Stomach (tissue), 9 donors: Measurements from ENCODE around the gene CST11. TPM values are rescaled to one million over a fixed set of nuclear protein-coding genes. Genes with fewer than 3 reads are reported as not detected.

ENCODE experiments used
- DNase-seq, 2 donors: peaks; one replicate each; pipeline versions ENCODE4 v3.0.0 to v3.0.0-alpha.2; 2013 to 2019
- H3K27ac ChIP-seq, 5 donors: fragments of 200-600 bp in 4 of 5; sonication (generic) in 4 of 5; one replicate each; pipeline ENCODE4 v1.5.1; 2013 to 2019; ENCODE audit warnings: mild to moderate bottlenecking in 1 of 5, moderate library complexity in 1 of 5
- H3K27me3 ChIP-seq, 3 donors: fragments of 200-600 bp; sonication (generic); one replicate each; pipeline ENCODE4 v1.5.1; 2017 to 2019; ENCODE audit warnings: mixed run types in 1 of 3
- H3K36me3 ChIP-seq, 4 donors: fragments of 200-600 bp; sonication (generic); 1 replicate in 3 of 4; 2 replicates in 1 of 4; pipeline ENCODE4 v1.5.1; 2016 to 2019
- H3K4me1 ChIP-seq, 4 donors: fragments of 200-600 bp; sonication (generic); one replicate each; pipeline ENCODE4 v1.5.1; 2016 to 2019
- H3K4me3 ChIP-seq, 4 donors: fragments of 200-600 bp; sonication (generic) in 3 of 4; one replicate each; pipeline ENCODE4 v1.5.1; 2016 to 2019; ENCODE audit warnings: mild to moderate bottlenecking in 1 of 4
- H3K9me3 ChIP-seq, 4 donors: fragments of 200-600 bp; sonication (generic); one replicate each; pipeline ENCODE4 v1.5.1; 2016 to 2019
- EP300 ChIP-seq: sonication (generic); formaldehyde crosslinking; IDR thresholded peaks from one replicate; pipeline ENCODE4 v1.6.1; 2017; ENCODE audit warnings: antibody characterized with exemption
- POLR2A ChIP-seq, 4 donors: fragments of 450-650 bp; IDR thresholded peaks; one replicate each; pipeline ENCODE4 v1.6.1; 2016; ENCODE audit warnings: antibody characterized with exemption in 4 of 4, control low read depth in 2 of 4, mild to moderate bottlenecking in 1 of 4, moderate library complexity in 1 of 4
- POLR2AphosphoS5 ChIP-seq, 3 donors: sonication (generic); formaldehyde crosslinking; IDR thresholded peaks; one replicate each; pipeline ENCODE4 v1.6.1; 2016; ENCODE audit warnings: antibody characterized with exemption in 3 of 3
- WGBS, 5 donors: extraction: QIAGEN DNeasy Blood & Tissue Kit in 3 of 5; methylation state at CpG; one replicate each; pipeline versions ENCODE4 v1.1.5 to v1.1.7; 2013 to 2018; 5-methylcytosine and 5-hydroxymethylcytosine counted together
- intact Hi-C: fragments of 100-400 bp; cut with DNase I; formaldehyde crosslinking; loops from one replicate; pipeline ENCODE4 v1.15.1; 2023; ENCODE audit warnings: low total_unique reads
- polyA plus RNA-seq, 3 donors: library from polyadenylated mRNA; stranded (reverse); fragments of 200-250 nt; gene quantifications; one replicate each; pipeline ENCODE4 v1.2.3, GENCODE V29; 2013
- total RNA-seq, 5 donors: library from RNA; depleted of rRNA; stranded (reverse); fragments of >200 nt; gene quantifications; one replicate each; pipeline versions ENCODE4 v1.1.0 to v1.2.3, GENCODE V29; 2014 to 2016
- TF ChIP-seq, protein P1 (sequence below), 7 experiments: fragments of 450-650 bp in 4 of 7; fragments of 200-600 bp in 3 of 7; sonication (generic) in 3 of 7; IDR thresholded peaks; one replicate each; pipeline ENCODE4 v1.5.1; 2016 to 2019; ENCODE audit warnings: antibody characterized with exemption in 7 of 7, control low read depth in 2 of 7, mild to moderate bottlenecking in 1 of 7
- donor health status: healthy with polysubstance abuse.
- donor health status: Bipolar disorder and iron deficiency.
- donor health status: healthy.

CST11 gene
- total and polyA plus RNA-seq, 8 donors = not detected

DNA sequence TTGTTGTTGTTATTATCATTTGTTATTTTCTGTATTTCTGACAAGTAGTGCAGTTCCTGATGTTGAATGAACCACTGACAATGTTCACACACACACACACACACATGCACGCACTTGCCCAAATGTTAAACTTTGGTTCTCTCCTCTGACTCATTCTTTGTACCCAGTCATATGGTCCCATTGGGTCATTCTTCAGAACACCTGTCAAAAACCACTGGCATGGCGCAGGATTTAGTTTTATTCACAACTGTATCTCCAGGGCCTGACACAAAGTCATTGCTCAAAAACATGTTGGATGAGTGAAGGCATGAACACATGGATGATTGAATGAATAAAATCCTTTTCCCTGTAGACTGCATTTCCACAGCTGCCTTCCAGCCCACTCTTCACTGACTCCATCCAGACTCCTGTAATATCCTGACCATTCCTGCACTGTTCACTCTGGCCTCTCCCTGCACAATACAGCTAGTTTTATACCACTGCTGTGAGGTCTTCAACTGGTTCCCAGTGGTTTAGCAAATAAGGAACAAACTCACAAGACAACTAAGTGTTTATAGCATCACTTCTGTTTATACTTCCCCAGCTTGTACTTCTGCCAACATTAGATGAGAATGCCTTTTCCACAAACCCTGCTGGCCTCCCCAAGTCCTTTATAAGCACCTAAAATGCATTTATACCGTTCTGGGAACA is 6.9 kb upstream of the CST11 start:
- intact Hi-C loops = no loop called here
- Histone ChIP-seq H3K9me3 (peaks cover 0 to 1% (median 0%) of the 10 kb centered on the region in 4 donors), H3K27me3 (peaks cover 0 to 2% (median 0%) of the 10 kb centered on the region in 3 donors), H3K4me1 (peaks cover 0 to 6% (median 0%) of the 10 kb centered on the region in 4 donors), H3K36me3 (no peaks in the 10 kb centered on the region), H3K4me3 (no peak overlapping the region), H3K27ac (no peak overlapping the region)
- DNase-seq = no peak
- WGBS, 5 donors = 51 to 81% (median 75%) methylated on average over 3 of the region's 3 CpGs
- no peak for TF ChIP-seq POLR2AphosphoS5 (IDR thresholded peaks at IDR 0.05)
- no peak for TF ChIP-seq POLR2A (IDR thresholded peaks at IDR 0.05)
- TF ChIP-seq EP300 = no peak
- TF ChIP-seq, protein P1, sequence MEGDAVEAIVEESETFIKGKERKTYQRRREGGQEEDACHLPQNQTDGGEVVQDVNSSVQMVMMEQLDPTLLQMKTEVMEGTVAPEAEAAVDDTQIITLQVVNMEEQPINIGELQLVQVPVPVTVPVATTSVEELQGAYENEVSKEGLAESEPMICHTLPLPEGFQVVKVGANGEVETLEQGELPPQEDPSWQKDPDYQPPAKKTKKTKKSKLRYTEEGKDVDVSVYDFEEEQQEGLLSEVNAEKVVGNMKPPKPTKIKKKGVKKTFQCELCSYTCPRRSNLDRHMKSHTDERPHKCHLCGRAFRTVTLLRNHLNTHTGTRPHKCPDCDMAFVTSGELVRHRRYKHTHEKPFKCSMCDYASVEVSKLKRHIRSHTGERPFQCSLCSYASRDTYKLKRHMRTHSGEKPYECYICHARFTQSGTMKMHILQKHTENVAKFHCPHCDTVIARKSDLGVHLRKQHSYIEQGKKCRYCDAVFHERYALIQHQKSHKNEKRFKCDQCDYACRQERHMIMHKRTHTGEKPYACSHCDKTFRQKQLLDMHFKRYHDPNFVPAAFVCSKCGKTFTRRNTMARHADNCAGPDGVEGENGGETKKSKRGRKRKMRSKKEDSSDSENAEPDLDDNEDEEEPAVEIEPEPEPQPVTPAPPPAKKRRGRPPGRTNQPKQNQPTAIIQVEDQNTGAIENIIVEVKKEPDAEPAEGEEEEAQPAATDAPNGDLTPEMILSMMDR (IDR thresholded peaks at IDR 0.05) = no peak

DNA sequence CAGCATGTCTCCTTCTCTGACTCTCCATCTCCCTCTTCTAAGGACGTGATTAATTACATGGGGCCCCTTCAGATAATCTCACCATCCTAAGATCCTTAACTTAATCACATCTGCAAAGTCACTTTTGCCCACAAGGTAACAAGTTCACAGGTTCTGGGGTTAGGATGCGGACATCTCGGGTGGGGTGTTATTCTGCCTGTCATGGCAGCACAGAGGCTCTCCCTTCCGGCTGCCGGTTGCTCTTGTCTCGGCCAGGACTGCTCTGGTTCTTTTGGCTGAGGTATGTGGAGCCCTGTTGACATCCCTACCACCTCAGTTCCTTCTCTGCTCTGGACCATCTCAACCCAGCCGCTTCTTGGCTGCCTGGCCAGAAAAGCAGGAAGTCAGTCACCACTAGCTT is 4.2 kb upstream of the CST11 start:
- WGBS, 5 donors = 83 to 90% (median 87%) methylated on average over 4 to 7 of the region's 7 CpGs
- no peak for TF ChIP-seq POLR2AphosphoS5 (IDR thresholded peaks at IDR 0.05)
- TF ChIP-seq, protein P1 (IDR thresholded peaks at IDR 0.05) = no peak
- no peak for TF ChIP-seq POLR2A (IDR thresholded peaks at IDR 0.05)
- no peak for TF ChIP-seq EP300
- DNase-seq = no peak
- Histone ChIP-seq H3K4me1 (peaks cover 0 to 6% (median 0%) of the 10 kb centered on the region in 4 donors), H3K4me3 (no peak overlapping the region), H3K9me3 (no peaks in the 10 kb centered on the region), H3K27me3 (peaks cover 0 to 21% (median 0%) of the 10 kb centered on the region in 3 donors), H3K27ac (no peak overlapping the region), H3K36me3 (no peaks in the 10 kb centered on the region)
- intact Hi-C loops = no loop called here

DNA sequence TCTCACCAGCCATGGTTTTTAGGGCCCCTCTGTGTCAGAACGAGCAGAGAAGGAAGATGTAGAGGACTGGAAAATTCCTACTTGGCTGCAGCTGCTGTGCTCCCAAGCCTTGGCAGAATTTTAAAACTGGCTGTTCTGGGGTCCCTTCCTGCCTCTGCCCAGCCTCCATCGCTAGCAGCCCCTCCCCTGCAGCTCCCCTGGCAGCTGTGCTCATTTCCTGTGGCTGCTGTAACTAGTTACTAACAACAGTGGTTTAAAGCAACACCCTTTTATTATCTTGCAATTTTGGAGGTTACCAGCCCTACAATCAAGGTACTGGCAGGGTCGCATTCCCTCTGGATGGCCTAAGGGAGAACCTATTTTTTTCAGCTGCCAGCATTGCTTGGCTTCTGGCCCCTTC is 3.7 kb upstream of the CST11 start:
- Histone ChIP-seq H3K4me3 (no peak overlapping the region), H3K27me3 (peaks cover 0 to 26% (median 0%) of the 10 kb centered on the region in 3 donors), H3K36me3 (no peaks in the 10 kb centered on the region), H3K27ac (no peak overlapping the region), H3K4me1 (peaks cover 0 to 6% (median 0%) of the 10 kb centered on the region in 4 donors), H3K9me3 (no peaks in the 10 kb centered on the region)
- intact Hi-C loops = no loop called here
- TF ChIP-seq, protein P1 (IDR thresholded peaks at IDR 0.05) = no peak
- TF ChIP-seq POLR2AphosphoS5 (IDR thresholded peaks at IDR 0.05) (no peak), EP300 (no peak), POLR2A (IDR thresholded peaks at IDR 0.05) (no peak)
- peak in 1 of 2 donors; percentile 52 for DNase-seq
- WGBS, 5 donors = 48 to 64% (median 51%) methylated on average over 3 of the region's 3 CpGs

DNA sequence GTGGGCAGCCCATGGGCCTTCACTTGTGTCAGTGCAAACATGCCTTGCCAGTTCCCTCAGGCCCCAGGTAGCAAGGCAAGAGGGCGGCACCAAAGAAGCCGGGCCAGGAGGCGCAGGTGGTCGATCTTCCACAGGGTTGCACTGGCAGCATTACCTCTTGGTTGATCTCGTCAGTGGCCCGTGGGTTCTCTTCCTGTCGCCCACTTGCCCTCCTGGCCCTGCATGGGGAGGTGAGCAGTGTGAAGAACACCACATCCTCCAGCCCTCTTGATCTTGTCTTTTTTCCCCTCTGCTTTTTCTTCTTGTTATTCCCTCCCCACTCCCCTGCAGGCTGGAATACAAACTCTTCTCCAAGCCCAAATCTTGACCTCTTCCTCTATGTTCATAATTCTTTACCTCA is 3.0 kb upstream of the CST11 start:
- Histone ChIP-seq H3K4me3 (no peak overlapping the region), H3K36me3 (no peaks in the 10 kb centered on the region), H3K9me3 (no peaks in the 10 kb centered on the region), H3K4me1 (peaks cover 0 to 6% (median 0%) of the 10 kb centered on the region in 4 donors), H3K27ac (no peak overlapping the region), H3K27me3 (peaks cover 0 to 30% (median 0%) of the 10 kb centered on the region in 3 donors)
- intact Hi-C loops = no loop called here
- TF ChIP-seq POLR2A (IDR thresholded peaks at IDR 0.05) (no peak), EP300 (no peak), POLR2AphosphoS5 (IDR thresholded peaks at IDR 0.05) (no peak)
- TF ChIP-seq, protein P1 (IDR thresholded peaks at IDR 0.05) = no peak
- DNase-seq = no peak
- WGBS, 5 donors = 55 to 90% (median 88%) methylated on average over 3 to 7 of the region's 7 CpGs
